ENCODE measurements around the gene XYLT1.
A peak's percentile ranks its signal among the peaks of the same experiment; 100 is the strongest.

XYLT1 gene

DNA sequence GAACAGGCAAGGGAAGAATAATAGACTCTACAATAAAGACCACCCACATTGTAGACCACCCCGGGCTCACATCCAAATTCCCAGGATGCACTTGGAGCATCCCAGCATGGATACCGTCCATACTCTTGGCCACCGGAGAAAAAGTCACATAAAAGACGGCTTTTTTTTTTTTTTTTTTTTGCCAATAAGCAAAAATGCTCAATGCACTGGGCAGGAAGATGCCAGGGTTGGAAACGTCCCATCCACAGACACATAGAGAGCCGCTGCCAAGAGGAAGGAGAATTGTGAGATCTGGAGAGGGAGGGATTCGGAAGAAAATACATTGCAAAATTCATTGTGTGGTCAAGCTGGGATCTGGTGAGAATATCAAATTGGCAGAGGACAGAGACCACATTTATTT lies 286.7 kb downstream of the XYLT1 start (continued):
- TF ChIP-seq, protein P1, sequence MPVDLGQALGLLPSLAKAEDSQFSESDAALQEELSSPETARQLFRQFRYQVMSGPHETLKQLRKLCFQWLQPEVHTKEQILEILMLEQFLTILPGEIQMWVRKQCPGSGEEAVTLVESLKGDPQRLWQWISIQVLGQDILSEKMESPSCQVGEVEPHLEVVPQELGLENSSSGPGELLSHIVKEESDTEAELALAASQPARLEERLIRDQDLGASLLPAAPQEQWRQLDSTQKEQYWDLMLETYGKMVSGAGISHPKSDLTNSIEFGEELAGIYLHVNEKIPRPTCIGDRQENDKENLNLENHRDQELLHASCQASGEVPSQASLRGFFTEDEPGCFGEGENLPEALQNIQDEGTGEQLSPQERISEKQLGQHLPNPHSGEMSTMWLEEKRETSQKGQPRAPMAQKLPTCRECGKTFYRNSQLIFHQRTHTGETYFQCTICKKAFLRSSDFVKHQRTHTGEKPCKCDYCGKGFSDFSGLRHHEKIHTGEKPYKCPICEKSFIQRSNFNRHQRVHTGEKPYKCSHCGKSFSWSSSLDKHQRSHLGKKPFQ (tag by site-specific recombination; IDR thresholded peaks at IDR 0.05): no peak
- no peak for TF ChIP-seq OSR2 (tag by site-specific recombination; IDR thresholded peaks at IDR 0.05)
- no peak for TF ChIP-seq ZNF280D (tag by site-specific recombination; IDR thresholded peaks at IDR 0.05)

DNA sequence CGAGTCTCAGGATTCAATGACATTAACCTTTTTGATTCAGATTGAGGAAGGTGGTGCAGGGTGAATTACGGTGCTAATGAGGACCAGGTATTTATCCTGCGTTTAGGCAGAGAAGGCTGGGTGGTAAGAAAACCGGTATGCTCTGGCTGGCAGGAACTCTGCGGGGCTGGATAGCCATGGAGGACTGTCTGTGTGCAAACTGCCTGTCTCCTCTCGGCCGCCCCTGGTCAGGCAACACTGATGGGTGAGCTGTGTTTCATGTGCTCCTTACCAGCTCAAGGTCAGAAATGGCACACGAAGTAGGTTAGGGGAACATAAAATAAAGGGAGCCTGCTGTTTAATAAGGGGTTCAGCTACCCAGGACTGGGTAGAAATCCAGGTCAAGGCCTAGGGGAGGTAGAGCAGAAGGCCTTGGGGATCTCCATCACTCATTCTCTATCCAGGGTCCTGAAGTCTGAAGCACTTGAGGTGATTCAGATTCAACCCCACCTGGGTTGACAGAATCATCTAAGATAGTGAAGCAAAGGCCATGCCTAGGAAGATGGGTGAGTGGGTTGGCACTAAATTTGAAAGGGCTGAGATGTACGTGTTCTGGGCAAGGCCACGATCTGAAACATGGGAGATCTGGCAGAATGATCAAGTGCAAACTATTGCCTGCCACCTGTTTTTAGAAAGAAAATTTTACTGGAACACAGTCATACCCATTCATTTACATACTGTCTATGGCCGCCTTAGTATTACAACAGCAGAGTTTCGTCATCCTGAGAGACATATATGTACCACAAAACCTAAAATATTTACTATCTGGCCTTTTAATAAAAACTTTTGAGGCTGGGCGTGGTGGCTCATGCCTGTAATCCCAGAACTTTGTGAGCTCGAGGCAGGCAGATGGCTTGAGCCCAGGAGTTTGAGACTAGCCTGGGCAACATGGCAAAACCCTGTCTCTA lies 292.5 kb downstream of the XYLT1 start:
- Histone ChIP-seq H3K27ac (ENCODE audit: extremely low read depth, low read depth, low read length) (no peak overlapping the region), H3K9me3 (ENCODE audit: control insufficient read depth, insufficient read depth, low read depth, low read length) (no peaks in the 10 kb centered on the region), H3K4me1 (ENCODE audit: control insufficient read depth, insufficient read depth, low read length) (no peaks in the 10 kb centered on the region), H3K36me3 (ENCODE audit: control insufficient read depth in 2 of 2, insufficient read depth in 1 of 2, low read length in 2 of 2) (no peaks in the 10 kb centered on the region), H3K4me3 (ENCODE audit: low read depth, low read length) (no peak overlapping the region)
- CTCF ChIA-PET: no interaction called here
- POLR2A ChIA-PET: no interaction called here
- no peak for TF ChIP-seq ZNF121 (tag by site-specific recombination; IDR thresholded peaks at IDR 0.05)
- TF ChIP-seq, protein P2, sequence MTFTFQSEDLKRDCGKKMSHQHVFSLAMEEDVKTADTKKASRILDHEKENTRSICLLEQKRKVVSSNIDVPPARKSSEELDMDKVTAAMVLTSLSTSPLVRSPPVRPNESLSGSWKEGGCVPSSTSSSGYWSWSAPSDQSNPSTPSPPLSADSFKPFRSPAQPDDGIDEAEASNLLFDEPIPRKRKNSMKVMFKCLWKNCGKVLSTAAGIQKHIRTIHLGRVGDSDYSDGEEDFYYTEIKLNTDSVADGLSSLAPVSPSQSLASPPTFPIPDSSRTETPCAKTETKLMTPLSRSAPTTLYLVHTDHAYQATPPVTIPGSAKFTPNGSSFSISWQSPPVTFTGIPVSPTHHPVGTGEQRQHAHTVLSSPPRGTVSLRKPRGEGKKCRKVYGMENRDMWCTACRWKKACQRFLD (tag by site-specific recombination; IDR thresholded peaks at IDR 0.05): no peak
- TF ChIP-seq ZNF610 (tag by site-specific recombination; IDR thresholded peaks at IDR 0.05; ENCODE audit: borderline replicate concordance): no peak
- no peak for TF ChIP-seq ZNF398 (tag by site-specific recombination; IDR thresholded peaks at IDR 0.05)
- TF ChIP-seq, protein P3, sequence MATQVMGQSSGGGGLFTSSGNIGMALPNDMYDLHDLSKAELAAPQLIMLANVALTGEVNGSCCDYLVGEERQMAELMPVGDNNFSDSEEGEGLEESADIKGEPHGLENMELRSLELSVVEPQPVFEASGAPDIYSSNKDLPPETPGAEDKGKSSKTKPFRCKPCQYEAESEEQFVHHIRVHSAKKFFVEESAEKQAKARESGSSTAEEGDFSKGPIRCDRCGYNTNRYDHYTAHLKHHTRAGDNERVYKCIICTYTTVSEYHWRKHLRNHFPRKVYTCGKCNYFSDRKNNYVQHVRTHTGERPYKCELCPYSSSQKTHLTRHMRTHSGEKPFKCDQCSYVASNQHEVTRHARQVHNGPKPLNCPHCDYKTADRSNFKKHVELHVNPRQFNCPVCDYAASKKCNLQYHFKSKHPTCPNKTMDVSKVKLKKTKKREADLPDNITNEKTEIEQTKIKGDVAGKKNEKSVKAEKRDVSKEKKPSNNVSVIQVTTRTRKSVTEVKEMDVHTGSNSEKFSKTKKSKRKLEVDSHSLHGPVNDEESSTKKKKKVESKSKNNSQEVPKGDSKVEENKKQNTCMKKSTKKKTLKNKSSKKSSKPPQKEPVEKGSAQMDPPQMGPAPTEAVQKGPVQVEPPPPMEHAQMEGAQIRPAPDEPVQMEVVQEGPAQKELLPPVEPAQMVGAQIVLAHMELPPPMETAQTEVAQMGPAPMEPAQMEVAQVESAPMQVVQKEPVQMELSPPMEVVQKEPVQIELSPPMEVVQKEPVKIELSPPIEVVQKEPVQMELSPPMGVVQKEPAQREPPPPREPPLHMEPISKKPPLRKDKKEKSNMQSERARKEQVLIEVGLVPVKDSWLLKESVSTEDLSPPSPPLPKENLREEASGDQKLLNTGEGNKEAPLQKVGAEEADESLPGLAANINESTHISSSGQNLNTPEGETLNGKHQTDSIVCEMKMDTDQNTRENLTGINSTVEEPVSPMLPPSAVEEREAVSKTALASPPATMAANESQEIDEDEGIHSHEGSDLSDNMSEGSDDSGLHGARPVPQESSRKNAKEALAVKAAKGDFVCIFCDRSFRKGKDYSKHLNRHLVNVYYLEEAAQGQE (tag by site-specific recombination; IDR thresholded peaks at IDR 0.05): peak; percentile 70
- TF ChIP-seq, protein P4, sequence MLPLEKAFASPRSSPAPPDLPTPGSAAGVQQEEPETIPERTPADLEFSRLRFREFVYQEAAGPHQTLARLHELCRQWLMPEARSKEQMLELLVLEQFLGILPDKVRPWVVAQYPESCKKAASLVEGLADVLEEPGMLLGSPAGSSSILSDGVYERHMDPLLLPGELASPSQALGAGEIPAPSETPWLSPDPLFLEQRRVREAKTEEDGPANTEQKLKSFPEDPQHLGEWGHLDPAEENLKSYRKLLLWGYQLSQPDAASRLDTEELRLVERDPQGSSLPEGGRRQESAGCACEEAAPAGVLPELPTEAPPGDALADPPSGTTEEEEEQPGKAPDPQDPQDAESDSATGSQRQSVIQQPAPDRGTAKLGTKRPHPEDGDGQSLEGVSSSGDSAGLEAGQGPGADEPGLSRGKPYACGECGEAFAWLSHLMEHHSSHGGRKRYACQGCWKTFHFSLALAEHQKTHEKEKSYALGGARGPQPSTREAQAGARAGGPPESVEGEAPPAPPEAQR (tag by site-specific recombination; IDR thresholded peaks at IDR 0.05): no peak
- TF ChIP-seq ZNF274 (IDR thresholded peaks at IDR 0.05; ENCODE audit: low read length): no peak
- no peak for TF ChIP-seq ZNF274 (tag by site-specific recombination; IDR thresholded peaks at IDR 0.05; ENCODE audit: borderline replicate concordance)
- no peak for TF ChIP-seq ZNF214 (tag by site-specific recombination; IDR thresholded peaks at IDR 0.05; ENCODE audit: borderline replicate concordance)
- TF ChIP-seq ZNF747 (tag by site-specific recombination; IDR thresholded peaks at IDR 0.05): no peak

Measured in HEK293 (cell line).